ENCODE data around the gene ZSCAN5A.

DNA sequence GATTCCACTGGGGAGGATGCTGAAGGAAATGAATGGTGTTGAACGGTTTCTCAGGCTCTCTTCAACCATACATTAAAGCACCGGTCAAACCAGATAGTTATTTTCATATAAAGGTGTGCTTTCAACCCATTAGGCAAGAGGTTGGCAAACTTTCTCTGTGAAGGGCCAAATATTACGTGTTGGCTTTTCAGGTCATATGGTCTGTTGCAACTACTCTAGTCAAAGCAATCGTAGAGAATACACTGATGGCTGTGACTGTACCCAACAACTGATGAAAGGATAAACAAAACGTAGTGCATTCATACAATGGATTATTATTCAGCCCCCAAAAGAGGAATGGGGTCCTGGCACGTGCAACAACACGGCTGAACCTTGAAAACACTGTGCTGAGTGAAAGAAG lies 5.8 kb downstream of the ZSCAN5A start:
- TF ChIP-seq EZH2 (IDR thresholded peaks at IDR 0.05; ENCODE audit: insufficient read depth, poor library complexity, severe bottlenecking) = no peak
- TF ChIP-seq EZH2phosphoT487 (IDR thresholded peaks at IDR 0.05; ENCODE audit: insufficient read depth, low read depth) = no peak

Data from GM23248 (cell line).